GM12878 (cell line): ENCODE data around the gene MYO7B. TPM values are rescaled to one million over a fixed set of nuclear protein-coding genes. Genes with fewer than 3 reads are reported as not detected.

Source experiments
- ATAC-seq: fragments of 200-7000 bp; cut with Tn5 transposase; 3 replicates; pipeline ENCODE4 v1.9.1; 2020; ENCODE audit warnings: mild to moderate bottlenecking, moderate library complexity
- BruUV-seq: library from RNA; stranded (reverse); fragments of 400-500 nt; replicated peaks from 2 replicates; lab custom pipeline; 2021; lab: Mats Ljungman, UMichigan
- CTCF ChIA-PET: fragments of 300-600 bp; sonication (Branson Sonifier 250); formaldehyde crosslinking; extraction: SDS; loops from one replicate; lab custom pipeline; 2021; ENCODE audit warnings: inconsistent platforms; lab: Yijun Ruan, JAX
- POLR2A ChIA-PET: fragments of 350-600 bp; formaldehyde crosslinking; extraction: SDS; loops from one replicate; lab custom pipeline; 2021; ENCODE audit warnings: inconsistent platforms; lab: Charles Lee
- RAD21 ChIA-PET: fragments of 300-600 bp; sonication (Branson Sonifier 250); formaldehyde crosslinking; loops from one replicate; lab custom pipeline; 2023; ENCODE audit warnings: antibody characterized with exemption; ENCODE audit not compliant: unreplicated experiment; lab: Charles Lee
- SMC1A ChIA-PET: fragments of 300-600 bp; sonication (Branson Sonifier 250); formaldehyde crosslinking; loops from one replicate; lab custom pipeline; 2023; ENCODE audit not compliant: unreplicated experiment, uncharacterized antibody; lab: Charles Lee
- DNase-seq: peaks from one replicate; pipeline ENCODE4 v3.0.0-alpha.2; 2011; ENCODE audit warnings: low read depth, low spot score
- FAIRE-seq: peaks from 3 replicates; lab custom pipeline; 2011; peaks lifted over from hg19 to GRCh38; lab: Jason Lieb, UNC
- H2AFZ ChIP-seq: 2 replicates; pipeline ENCODE4 v1.6.0; 2011; ENCODE audit warnings: low read depth, low read length, control low read depth; ENCODE audit not compliant: control insufficient read depth
- H3K27ac ChIP-seq: 2 replicates; pipeline ENCODE4 v1.5.1; 2011; ENCODE audit warnings: control low read depth; ENCODE audit not compliant: control insufficient read depth, insufficient read depth
- H3K27me3 ChIP-seq, 2 experiments: replicated peaks in 1 of 2; 2 replicates each; pipeline versions ENCODE4 v1.6.0 to v1.6.1; 2011; ENCODE audit warnings: low read length in 1 of 2; ENCODE audit not compliant: control insufficient read depth in 2 of 2, insufficient read depth in 2 of 2
- H3K36me3 ChIP-seq, 2 experiments: 2 replicates each; pipeline ENCODE4 v1.5.1; 2011; ENCODE audit warnings: low read length in 1 of 2; ENCODE audit not compliant: control insufficient read depth in 2 of 2, insufficient read depth in 2 of 2
- H3K4me1 ChIP-seq: 2 replicates; pipeline ENCODE4 v1.6.1; 2011; ENCODE audit warnings: mild to moderate bottlenecking, low read length, moderate library complexity, mixed read lengths; ENCODE audit not compliant: control insufficient read depth, insufficient read depth
- H3K4me2 ChIP-seq: 2 replicates; pipeline ENCODE4 v1.6.0; 2011; ENCODE audit warnings: control low read depth; ENCODE audit not compliant: control insufficient read depth, insufficient read depth
- H3K4me3 ChIP-seq: fragments of 200-600 bp; sonication (generic); 2 replicates; pipeline ENCODE4 v1.5.1; 2016
- H3K79me2 ChIP-seq: 2 replicates; pipeline ENCODE4 v1.6.0; 2011; ENCODE audit warnings: low read length; ENCODE audit not compliant: control insufficient read depth, insufficient read depth
- H3K9ac ChIP-seq: 2 replicates; pipeline ENCODE4 v1.8.0; 2011; ENCODE audit warnings: low read length, control low read depth, mixed read lengths; ENCODE audit not compliant: control insufficient read depth, insufficient read depth
- H3K9me3 ChIP-seq: replicated peaks from 3 replicates; pipeline ENCODE4 v1.5.1; 2011; ENCODE audit warnings: mild to moderate bottlenecking, low read length; ENCODE audit not compliant: control insufficient read depth, insufficient read depth
- H4K20me1 ChIP-seq: 2 replicates; pipeline ENCODE4 v1.6.0; 2011; ENCODE audit not compliant: control insufficient read depth, insufficient read depth
- CHD4 ChIP-seq: fragments of 200-600 bp; sonication (generic); IDR thresholded peaks from 2 replicates; pipeline ENCODE4 v1.6.1; 2016; ENCODE audit warnings: mild to moderate bottlenecking
- E2F8 ChIP-seq: fragments of 450-650 bp; IDR thresholded peaks from 2 replicates; pipeline ENCODE4 v1.6.1; 2018; ENCODE audit warnings: mild to moderate bottlenecking, low read depth, moderate library complexity; ENCODE audit not compliant: partially characterized antibody
- FOXM1 ChIP-seq: IDR thresholded peaks from 2 replicates; pipeline ENCODE4 v1.6.1; 2012; ENCODE audit warnings: low read depth, mild to moderate bottlenecking, inconsistent platforms, low read length, moderate library complexity
- MEF2B ChIP-seq: fragments of 450-650 bp; IDR thresholded peaks from 2 replicates; pipeline ENCODE4 v1.6.1; 2018; ENCODE audit warnings: mild to moderate bottlenecking, moderate library complexity; ENCODE audit not compliant: partially characterized antibody, poor library complexity, severe bottlenecking
- MTA3 ChIP-seq: IDR thresholded peaks from 2 replicates; pipeline ENCODE4 v1.6.1; 2012; ENCODE audit warnings: low read length, inconsistent platforms, borderline replicate concordance
- PAX5 ChIP-seq: IDR thresholded peaks from 2 replicates; pipeline ENCODE4 v1.6.1; 2011; ENCODE audit warnings: low read depth, low read length, borderline replicate concordance
- PKNOX1 ChIP-seq: fragments of 450-650 bp; IDR thresholded peaks from 2 replicates; pipeline ENCODE4 v1.6.1; 2016; ENCODE audit warnings: mild to moderate bottlenecking
- POLR2AphosphoS2 ChIP-seq: IDR thresholded peaks from 2 replicates; pipeline ENCODE4 v1.6.1; 2011; ENCODE audit warnings: low read depth, mild to moderate bottlenecking, low read length, improper control_type of control experiment, moderate library complexity
- SIN3A ChIP-seq: IDR thresholded peaks from 2 replicates; pipeline ENCODE4 v1.6.1; 2012; ENCODE audit warnings: low read depth, low read length, improper control_type of control experiment
- WGBS: methylation state at CpG from one replicate; pipeline ENCODE4 v1.1.6; 2016; ENCODE audit warnings: low lambda C conversion rate; ENCODE audit not compliant: insufficient replicate concordance, insufficient coverage; ENCODE audit errors: missing lambda C conversion rate; 5-methylcytosine and 5-hydroxymethylcytosine counted together
- in situ Hi-C: fragments of 300-500 bp; cut with MboI; formaldehyde crosslinking; loops from 9 replicates; pipeline ENCODE4 v1.14.3; 2018; ENCODE audit warnings: mixed read lengths
- intact Hi-C: fragments of 100-400 bp; cut with micrococcal nuclease; formaldehyde crosslinking; loops from one replicate; pipeline ENCODE4 v1.14.2; 2022; ENCODE audit not compliant: unreplicated experiment
- polyA plus RNA-seq, 11 experiments: library from polyadenylated mRNA; depleted of rRNA in 4 of 11; unstranded in 6 of 11; stranded (reverse) in 5 of 11; fragments of >200 nt; fragmentation: Nextera tagmentation in 4 of 11; fragmentation: Illumina TruSeq in 1 of 11; extraction: Ambion mirVana in 4 of 11; extraction: Trizol in 1 of 11; gene quantifications; 1 replicate in 1 of 11; 2 replicates in 10 of 11; pipeline versions ENCODE4 v1.2.1 to v1.2.3, GENCODE V29; 2011 to 2016; ENCODE audit warnings: inconsistent platforms in 2 of 11, missing spikeins in 2 of 11, low read depth in 1 of 11
- total RNA-seq, 4 experiments: library from RNA; depleted of rRNA in 3 of 4; stranded (reverse); fragments of >200 nt in 3 of 4; fragmentation: Illumina TruSeq in 1 of 4; extraction: Trizol in 1 of 4; gene quantifications; 2 replicates each; pipeline versions ENCODE4 v1.2.1 to v1.2.3, GENCODE V29; 2013 to 2021
- TF ChIP-seq, protein P1 (sequence below): IDR thresholded peaks from 2 replicates; pipeline ENCODE4 v1.6.1; 2011; ENCODE audit warnings: low read depth, mild to moderate bottlenecking, low read length, moderate library complexity, borderline replicate concordance; ENCODE audit errors: extremely low read depth

MYO7B gene
- total and polyA plus RNA-seq, 10 of the 15 experiments (the other 5 are each of a cell fraction or from before 2014, with no cell fraction given): 0.08 to 4.8 (median 1.2) TPM

DNA sequence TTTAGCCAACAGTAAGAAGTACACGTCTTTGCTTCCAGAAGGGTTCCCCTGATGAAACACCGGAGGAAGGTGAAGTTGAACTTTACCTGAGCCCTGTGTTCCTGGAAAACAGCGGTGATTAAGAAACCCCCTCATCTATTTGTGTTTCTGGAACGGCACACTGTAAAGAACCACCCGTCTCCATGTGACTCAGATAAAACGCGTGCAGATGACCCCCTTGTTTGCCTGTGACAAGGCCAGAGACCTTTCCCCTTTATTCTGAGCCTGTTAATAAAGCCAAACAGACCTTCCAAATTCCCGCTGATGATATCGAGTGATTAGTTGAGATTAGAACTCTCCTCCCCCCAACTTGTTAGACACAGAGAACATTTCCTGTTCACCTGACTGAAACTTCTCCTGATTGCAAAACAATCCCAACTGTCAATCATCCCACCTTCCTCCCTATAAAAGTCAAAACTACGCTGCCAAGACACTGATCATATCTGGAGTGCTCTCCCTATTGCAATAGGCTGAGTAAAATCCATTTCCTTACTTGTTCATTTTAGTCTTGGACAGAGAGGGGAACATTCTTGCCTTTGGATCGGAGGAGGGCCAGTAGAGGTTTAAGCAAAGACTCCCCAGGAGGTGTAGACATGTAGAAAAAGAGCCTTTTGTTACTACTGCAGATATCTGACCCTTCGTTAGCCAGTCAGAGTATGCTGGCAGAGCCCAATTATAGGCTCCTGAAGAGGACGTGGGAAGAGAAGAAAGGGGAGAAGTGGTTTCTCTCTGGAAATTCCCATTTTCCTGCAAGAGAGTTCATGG, 8.3 kb upstream of the MYO7B start:
- Histone ChIP-seq H3K79me2 (peaks cover 39% of the 10 kb centered on the region), H3K4me1 (no peaks in the 10 kb centered on the region), H3K27ac (peak overlapping the region; percentile 83), H3K9ac (peak overlapping the region; percentile 92), H4K20me1 (no peaks in the 10 kb centered on the region; the same call in 1 of the 2 replicates), H3K36me3 (peaks cover 0 to 10% of the 10 kb centered on the region in 2 experiments; a peak in 1 of 4 replicates), H3K9me3 (no peaks in the 10 kb centered on the region), H2AFZ (peak overlapping the region; percentile 91), H3K4me3 (peak overlapping the region; percentile 93), H3K4me2 (peak overlapping the region; percentile 79), H3K27me3 (no peaks in the 10 kb centered on the region)
- intact Hi-C loops: loop anchor here (5.0 to 10.0 kb wide), 3 partner anchors 120 to 278 kb away; partner anchors contain the start of genes GPR17 and SFT2D3
- in situ Hi-C loops: no loop called here
- DNase-seq (no peak), ATAC-seq (peak; percentile 13), FAIRE-seq (no peak)
- ChIA-PET CTCF (interaction anchor here (1.0 to 1.8 kb wide), 6 partner anchors 10 to 105 kb away, joined by 3 to 10 read pairs (median 4); no protein-coding TSS in a partner anchor), RAD21 (interaction anchor here (0.6 to 2.0 kb wide), 7 partner anchors 37 to 175 kb away, joined by 3 to 15 read pairs (median 3); no protein-coding TSS in a partner anchor), POLR2A (interaction anchor here (0.7 to 1.3 kb wide), 5 partner anchors 12 to 174 kb away, joined by 3 to 8 read pairs (median 3); partner anchors contain the start of gene SFT2D3), SMC1A (interaction anchor here (0.7 to 2.9 kb wide), 10 partner anchors 20 to 142 kb away, joined by 3 to 15 read pairs (median 4); no protein-coding TSS in a partner anchor)
- TF ChIP-seq PAX5: no peak
- TF ChIP-seq MTA3: peak; percentile 91
- TF ChIP-seq E2F8: no peak
- TF ChIP-seq SIN3A: 0 out of 2 replicates have a peak, but pooled peaks have one; percentile 10
- no peak for TF ChIP-seq POLR2AphosphoS2
- TF ChIP-seq CHD4: 0 out of 2 replicates have a peak, but pooled peaks have one; percentile 1
- TF ChIP-seq FOXM1: no peak
- TF ChIP-seq, protein P1, sequence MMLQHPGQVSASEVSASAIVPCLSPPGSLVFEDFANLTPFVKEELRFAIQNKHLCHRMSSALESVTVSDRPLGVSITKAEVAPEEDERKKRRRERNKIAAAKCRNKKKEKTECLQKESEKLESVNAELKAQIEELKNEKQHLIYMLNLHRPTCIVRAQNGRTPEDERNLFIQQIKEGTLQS: 0 out of 2 replicates have a peak, but pooled peaks have one; percentile 3
- peak; percentile 78 for TF ChIP-seq PKNOX1
- TF ChIP-seq MEF2B: no peak
- WGBS: 22% methylated on average over 13 of the region's 13 CpGs
- no TSS peak for BruUV-seq
